Keratinocyte (primary cell): Measurements from ENCODE around the gene NRXN2.

Experiments
- CTCF ChIP-seq, 3 experiments: IDR thresholded peaks in 1 of 3; conservative IDR thresholded peaks in 1 of 3; optimal IDR thresholded peaks in 1 of 3; 2 replicates in 2 of 3; 3 replicates in 1 of 3; pipeline versions ENCODE3 to v1.5.1; 2011; ENCODE audit warnings: low read length in 3 of 3, mild to moderate bottlenecking in 3 of 3, moderate library complexity in 2 of 3, control low read depth in 1 of 3, inconsistent platforms in 1 of 3; ENCODE audit not compliant: insufficient read depth in 2 of 3; ENCODE audit errors: extremely low read depth in 1 of 3
- EZH2 ChIP-seq: IDR thresholded peaks from one replicate; pipeline ENCODE4 v1.6.1; 2012; ENCODE audit warnings: inconsistent platforms, mild to moderate bottlenecking, low read length, moderate library complexity

- TF ChIP-seq EZH2 (no peak), CTCF (optimal IDR thresholded peaks at IDR 0.05 in 1 of 3, IDR thresholded peaks at IDR 0.05 in 1 of 3, conservative IDR thresholded peaks at IDR 0.05 in 1 of 3; ENCODE audit: extremely low read depth in 1 of 3, insufficient read depth in 2 of 3, low read length in 3 of 3) (no peak)
Observed at GRCh38 chr11:64723907-64724862, 1.2 kb upstream of the NRXN2 start.
